Naive thymus-derived CD4-positive, alpha-beta T cell (primary cell): ENCODE data around the gene SKOR1. TPM values are rescaled to one million over a fixed set of nuclear protein-coding genes. Genes with fewer than 3 reads are reported as not detected.

Experiments
- ATAC-seq: fragments of 150-1000 bp; cut with Tn5 transposase; 2 replicates; pipeline ENCODE4 v1.10.0; 2021; ENCODE audit warnings: mild to moderate bottlenecking, moderate library complexity
- CTCF ChIA-PET: fragments of 350-600 bp; sonication (Branson Sonifier 250); formaldehyde crosslinking; loops from one replicate; lab custom pipeline; 2021; ENCODE audit warnings: antibody characterized with exemption; lab: Charles Lee
- POLR2A ChIA-PET: fragments of 350-600 bp; sonication (Branson Sonifier 250); formaldehyde crosslinking; loops from one replicate; lab custom pipeline; 2021; ENCODE audit warnings: antibody characterized with exemption, inconsistent platforms; lab: Charles Lee
- DNase-seq, 9 donors: peaks; one replicate each; pipeline versions ENCODE4 v3.0.0 to v3.0.0-alpha.2; 2020 to 2022; ENCODE audit warnings: mixed read lengths in 1 of 9
- H3K27ac ChIP-seq: one replicate; pipeline ENCODE4 v1.7.0; 2013; ENCODE audit warnings: mild to moderate bottlenecking, low read depth, low read length, moderate library complexity
- H3K27me3 ChIP-seq, 2 donors: one replicate each; pipeline ENCODE4 v1.7.0; 2013; ENCODE audit warnings: low read length in 2 of 2, mild to moderate bottlenecking in 2 of 2, moderate library complexity in 2 of 2; ENCODE audit not compliant: control insufficient read depth in 2 of 2, insufficient read depth in 2 of 2
- H3K36me3 ChIP-seq, 3 experiments: 1 replicate in 2 of 3; 2 replicates in 1 of 3; pipeline ENCODE4 v1.7.0; 2013; ENCODE audit warnings: low read length in 3 of 3, mild to moderate bottlenecking in 3 of 3, moderate library complexity in 1 of 3; ENCODE audit not compliant: insufficient read depth in 3 of 3, control insufficient read depth in 2 of 3
- H3K4me1 ChIP-seq, 2 donors: one replicate each; pipeline ENCODE4 v1.7.0; 2013; ENCODE audit warnings: low read length in 2 of 2, mild to moderate bottlenecking in 2 of 2, moderate library complexity in 1 of 2; ENCODE audit not compliant: control insufficient read depth in 2 of 2, insufficient read depth in 2 of 2
- H3K4me3 ChIP-seq: 2 replicates; pipeline ENCODE4 v1.7.0; 2013; ENCODE audit warnings: mild to moderate bottlenecking, low read length
- H3K9me3 ChIP-seq, 3 experiments: 1 replicate in 2 of 3; 2 replicates in 1 of 3; pipeline ENCODE4 v1.7.0; 2013; ENCODE audit warnings: low read length in 3 of 3; ENCODE audit not compliant: control insufficient read depth in 2 of 3
- H3K27ac Mint-ChIP-seq, 9 donors: one replicate each; pipeline ENCODE4 v1.8.0; 2020 to 2022; ENCODE audit warnings: mixed read lengths in 9 of 9, mild to moderate bottlenecking in 8 of 9, moderate library complexity in 5 of 9, inconsistent platforms in 2 of 9
- H3K27me3 Mint-ChIP-seq, 5 donors: one replicate each; pipeline ENCODE4 v1.8.0; 2021 to 2022; ENCODE audit warnings: mixed read lengths in 5 of 5, mild to moderate bottlenecking in 1 of 5
- H3K36me3 Mint-ChIP-seq, 5 donors: one replicate each; pipeline ENCODE4 v1.8.0; 2020 to 2022; ENCODE audit warnings: mixed read lengths in 5 of 5, mild to moderate bottlenecking in 3 of 5, inconsistent platforms in 1 of 5
- H3K4me1 Mint-ChIP-seq, 7 donors: one replicate each; pipeline ENCODE4 v1.8.0; 2020 to 2022; ENCODE audit warnings: mixed read lengths in 7 of 7, mild to moderate bottlenecking in 3 of 7, inconsistent platforms in 1 of 7
- H3K4me3 Mint-ChIP-seq, 10 donors: one replicate each; pipeline ENCODE4 v1.8.0; 2020 to 2022; ENCODE audit warnings: mild to moderate bottlenecking in 10 of 10, mixed read lengths in 10 of 10, moderate library complexity in 6 of 10, inconsistent platforms in 2 of 10
- H3K9me3 Mint-ChIP-seq, 11 donors: one replicate each; pipeline ENCODE4 v1.8.0; 2020 to 2022; ENCODE audit warnings: mixed read lengths in 11 of 11, mild to moderate bottlenecking in 4 of 11, inconsistent platforms in 1 of 11, moderate library complexity in 1 of 11
- intact Hi-C, 2 donors: fragments of 100-400 bp; cut with micrococcal nuclease; formaldehyde crosslinking; loops; one replicate each; pipeline ENCODE4 v1.15.1; 2023
- polyA plus RNA-seq, 2 donors: library from polyadenylated mRNA; unstranded; fragments of 300-500 nt; fragmentation: Illumina TruSeq; gene quantifications; one replicate each; pipeline ENCODE4 v1.2.3, GENCODE V29; 2021
- total RNA-seq, 6 experiments: library from RNA in 5 of 6; stranded (reverse) in 5 of 6; gene quantifications; 1 replicate in 5 of 6; 2 replicates in 1 of 6; pipeline ENCODE4 v1.2.3 and lab custom pipeline; 2021 to 2026

The SKOR1 gene
- total and polyA plus RNA-seq, 7 experiments from 2014 or later: 0.34 to 2.4 (median 0.62) TPM; not detected in 2

- Mint-ChIP-seq H3K4me3 (no peak overlapping the region), H3K27me3 (no peaks in the 10 kb centered on the region)
- DNase-seq: no peak
Measured at GRCh38 chr15:67794832-67795574, 30.3 kb upstream of the SKOR1 start.

GRCh38 chr15:67796196-67797127 is 28.8 kb upstream of the SKOR1 start:
- H3K27me3 Mint-ChIP-seq: no peaks in the 10 kb centered on the region
- H3K4me1 Mint-ChIP-seq: peaks cover 0 to 6% (median 0%) of the 10 kb centered on the region in 7 donors
- DNase-seq: no peak
- Histone ChIP-seq H3K36me3 (no peaks in the 10 kb centered on the region), H3K27me3 (no peaks in the 10 kb centered on the region), H3K9me3 (peaks cover 0 to 7% (median 0%) of the 10 kb centered on the region in 3 experiments), H3K4me3 (no peak overlapping the region), H3K4me1 (no peaks in the 10 kb centered on the region), H3K27ac (no peak overlapping the region)
- intact Hi-C loops: no loop called here
- peaks cover 4 to 58% (median 44%) of the 10 kb centered on the region in 5 donors for H3K36me3 Mint-ChIP-seq
- POLR2A ChIA-PET: no interaction called here
- CTCF ChIA-PET: no interaction called here
- no peak for ATAC-seq
- peak overlapping the region in 1 of 9 donors; percentile 57 for H3K27ac Mint-ChIP-seq
- no peak overlapping the region for H3K4me3 Mint-ChIP-seq
- peaks cover 0 to 21% (median 9%) of the 10 kb centered on the region in 11 donors for H3K9me3 Mint-ChIP-seq

More at GRCh38 chr15:67794832-67795574, 30.3 kb upstream of the SKOR1 start:
- no peak overlapping the region for H3K27ac Mint-ChIP-seq
- CTCF ChIA-PET: no interaction called here
- intact Hi-C loops: no loop called here
- H3K4me3 ChIP-seq: no peak overlapping the region
- no peaks in the 10 kb centered on the region for H3K36me3 ChIP-seq
- no peak overlapping the region for H3K27ac ChIP-seq
- POLR2A ChIA-PET: no interaction called here
- peaks cover 0 to 7% (median 0%) of the 10 kb centered on the region in 3 experiments for H3K9me3 ChIP-seq
- H3K9me3 Mint-ChIP-seq: peaks cover 0 to 21% (median 9%) of the 10 kb centered on the region in 11 donors
- no peaks in the 10 kb centered on the region for H3K4me1 ChIP-seq
- no peaks in the 10 kb centered on the region for H3K27me3 ChIP-seq
- peaks cover 0 to 6% (median 0%) of the 10 kb centered on the region in 7 donors for H3K4me1 Mint-ChIP-seq
- no peak for ATAC-seq
- peaks cover 4 to 65% (median 43%) of the 10 kb centered on the region in 5 donors for H3K36me3 Mint-ChIP-seq

- Mint-ChIP-seq H3K36me3 (peaks cover 3 to 40% (median 20%) of the 10 kb centered on the region in 5 donors), H3K9me3 (peaks cover 0 to 13% (median 5%) of the 10 kb centered on the region in 11 donors), H3K27ac (no peak overlapping the region), H3K27me3 (no peaks in the 10 kb centered on the region), H3K4me3 (no peak overlapping the region), H3K4me1 (peaks cover 0 to 6% (median 0%) of the 10 kb centered on the region in 7 donors)
- H3K4me1 ChIP-seq: no peaks in the 10 kb centered on the region
- POLR2A ChIA-PET: no interaction called here
- no peaks in the 10 kb centered on the region for H3K27me3 ChIP-seq
- H3K4me3 ChIP-seq: no peak overlapping the region
- DNase-seq (no peak), ATAC-seq (no peak)
- intact Hi-C loops: no loop called here
- no peak overlapping the region for H3K27ac ChIP-seq
- peaks cover 0 to 6% (median 0%) of the 10 kb centered on the region in 3 experiments for H3K9me3 ChIP-seq
- CTCF ChIA-PET: interaction anchor here (0.6 kb wide), 1 partner anchor 1212 kb away, joined by 3 read pairs; no protein-coding TSS in a partner anchor
- peaks cover 0 to 4% (median 0%) of the 10 kb centered on the region in 3 experiments for H3K36me3 ChIP-seq
Measured at GRCh38 chr15:67799801-67800205, 25.5 kb upstream of the SKOR1 start.

- Histone ChIP-seq H3K27me3 (no peaks in the 10 kb centered on the region), H3K36me3 (peaks cover 0 to 4% (median 0%) of the 10 kb centered on the region in 3 experiments), H3K27ac (no peak overlapping the region), H3K9me3 (no peaks in the 10 kb centered on the region), H3K4me3 (no peak overlapping the region), H3K4me1 (no peaks in the 10 kb centered on the region)
- intact Hi-C loops: no loop called here
- Mint-ChIP-seq H3K36me3 (peaks cover 0 to 34% (median 10%) of the 10 kb centered on the region in 5 donors), H3K9me3 (peaks cover 0 to 2% (median 0%) of the 10 kb centered on the region in 11 donors), H3K4me1 (peaks cover 0 to 2% (median 0%) of the 10 kb centered on the region in 7 donors), H3K4me3 (no peak overlapping the region), H3K27ac (no peak overlapping the region), H3K27me3 (no peaks in the 10 kb centered on the region)
- ATAC-seq (no peak), DNase-seq (no peak)
- CTCF ChIA-PET: no interaction called here
- POLR2A ChIA-PET: interaction anchor here (1.1 kb wide), 1 partner anchor 17 kb away, joined by 4 read pairs; no protein-coding TSS in a partner anchor
Measured at GRCh38 chr15:67801142-67801541, 24.2 kb upstream of the SKOR1 start.

GRCh38 chr15:67801926-67802914 is 23.1 kb upstream of the SKOR1 start:
- Mint-ChIP-seq H3K4me3 (no peak overlapping the region), H3K27me3 (no peaks in the 10 kb centered on the region), H3K4me1 (no peaks in the 10 kb centered on the region), H3K27ac (no peak overlapping the region), H3K9me3 (peaks cover 0 to 2% (median 0%) of the 10 kb centered on the region in 11 donors), H3K36me3 (peaks cover 0 to 32% (median 10%) of the 10 kb centered on the region in 5 donors)
- peaks cover 0 to 10% (median 0%) of the 10 kb centered on the region in 3 experiments for H3K36me3 ChIP-seq
- H3K4me1 ChIP-seq: no peaks in the 10 kb centered on the region
- no peak for ATAC-seq
- H3K4me3 ChIP-seq: no peak overlapping the region
- POLR2A ChIA-PET: interaction anchor here (1.1 kb wide), 1 partner anchor 18 kb away, joined by 4 read pairs; no protein-coding TSS in a partner anchor
- intact Hi-C loops: no loop called here
- DNase-seq: no peak
- H3K9me3 ChIP-seq: no peaks in the 10 kb centered on the region
- H3K27ac ChIP-seq: no peak overlapping the region
- H3K27me3 ChIP-seq: no peaks in the 10 kb centered on the region
- CTCF ChIA-PET: interaction anchor here (0.6 kb wide), 1 partner anchor 9 kb away, joined by 4 read pairs; no protein-coding TSS in a partner anchor
